HG03558 (cell line): ENCODE data around the gene CST9.

Experiments used
- ATAC-seq: cut with Tn5 transposase; IDR thresholded peaks from one replicate; pipeline ENCODE4 v1.9.1; 2021; ENCODE audit warnings: moderate number of reproducible peaks; ENCODE audit not compliant: unreplicated experiment; ENCODE audit errors: extremely low read depth

CST9 gene

GRCh38 chr20:23605867-23606651 is at the start of gene CST9:
Gene CST9, minus strand, starts transcription at chr20:23605917. Its CDS starts 53 bp downstream, at chr20:23605864.
- ATAC-seq: no peak

GRCh38 chr20:23654717-23655116 is 49.0 kb upstream of the CST9 start:
- ATAC-seq: no peak

GRCh38 chr20:23654000-23654399 is 48.3 kb upstream of the CST9 start:
- no peak for ATAC-seq

GRCh38 chr20:23653400-23653938 is 47.8 kb upstream of the CST9 start:
- ATAC-seq: no peak

- ATAC-seq: no peak
These were observed 47.2 kb upstream of the CST9 start for GRCh38 chr20:23652926-23653325.

- no peak for ATAC-seq
These were observed 46.7 kb upstream of the CST9 start for GRCh38 chr20:23652371-23652770.

- ATAC-seq: no peak
These were observed 45.4 kb upstream of the CST9 start for GRCh38 chr20:23651117-23651516.

GRCh38 chr20:23649830-23650417 is 44.2 kb upstream of the CST9 start:
- no peak for ATAC-seq

GRCh38 chr20:23649242-23649641 is 43.5 kb upstream of the CST9 start:
- ATAC-seq: no peak

- ATAC-seq: no peak
These were observed 41.6 kb upstream of the CST9 start for GRCh38 chr20:23647346-23647745.

- ATAC-seq: no peak
These were observed 40.6 kb upstream of the CST9 start for GRCh38 chr20:23646106-23646873.

- ATAC-seq: no peak
These were observed 39.9 kb upstream of the CST9 start for GRCh38 chr20:23645575-23645974.

GRCh38 chr20:23644164-23644563 is 38.4 kb upstream of the CST9 start:
- ATAC-seq: no peak

- no peak for ATAC-seq
These were observed 37.9 kb upstream of the CST9 start for GRCh38 chr20:23643659-23644058.

GRCh38 chr20:23641936-23642751 is 36.4 kb upstream of the CST9 start:
- ATAC-seq: no peak

GRCh38 chr20:23640671-23641667 is 35.3 kb upstream of the CST9 start:
- ATAC-seq: no peak

- no peak for ATAC-seq
These were observed 34.4 kb upstream of the CST9 start for GRCh38 chr20:23640018-23640601.

GRCh38 chr20:23639490-23639958 is 33.8 kb upstream of the CST9 start:
- no peak for ATAC-seq
